IPS DF 19.7 (cell line): ENCODE results near the gene KIFBP.
"Not testable (repeated sequence)": the region's sequence is repeated elsewhere in the genome, so short reads cannot be mapped to it uniquely, and the experiment has no call there.

Experiments
- DNase-seq: peaks from one replicate; pipeline ENCODE4 v3.0.0-alpha.2; 2013; ENCODE audit warnings: low read depth, low spot score

Gene KIFBP

DNA sequence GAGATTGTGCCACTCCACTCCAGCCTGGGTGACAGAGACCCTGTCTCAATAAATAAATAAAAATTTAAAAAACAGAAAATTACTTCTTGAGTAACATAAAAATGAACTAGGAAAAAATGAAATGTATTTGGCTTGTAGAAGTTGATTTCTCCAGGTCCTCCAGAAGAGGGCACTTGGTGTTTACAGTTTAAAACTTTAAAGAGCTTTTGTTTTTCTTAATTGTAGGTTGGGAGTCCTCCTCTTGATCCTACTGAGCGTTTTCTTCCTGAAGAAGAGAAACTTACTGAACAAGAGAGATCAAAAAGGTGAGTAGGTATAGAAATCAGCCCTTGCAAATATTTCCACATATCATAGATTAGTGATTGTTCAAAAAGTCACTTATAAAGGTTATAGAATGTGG is 16.2 kb downstream of the KIFBP start:
- DNase-seq = no peak

DNA sequence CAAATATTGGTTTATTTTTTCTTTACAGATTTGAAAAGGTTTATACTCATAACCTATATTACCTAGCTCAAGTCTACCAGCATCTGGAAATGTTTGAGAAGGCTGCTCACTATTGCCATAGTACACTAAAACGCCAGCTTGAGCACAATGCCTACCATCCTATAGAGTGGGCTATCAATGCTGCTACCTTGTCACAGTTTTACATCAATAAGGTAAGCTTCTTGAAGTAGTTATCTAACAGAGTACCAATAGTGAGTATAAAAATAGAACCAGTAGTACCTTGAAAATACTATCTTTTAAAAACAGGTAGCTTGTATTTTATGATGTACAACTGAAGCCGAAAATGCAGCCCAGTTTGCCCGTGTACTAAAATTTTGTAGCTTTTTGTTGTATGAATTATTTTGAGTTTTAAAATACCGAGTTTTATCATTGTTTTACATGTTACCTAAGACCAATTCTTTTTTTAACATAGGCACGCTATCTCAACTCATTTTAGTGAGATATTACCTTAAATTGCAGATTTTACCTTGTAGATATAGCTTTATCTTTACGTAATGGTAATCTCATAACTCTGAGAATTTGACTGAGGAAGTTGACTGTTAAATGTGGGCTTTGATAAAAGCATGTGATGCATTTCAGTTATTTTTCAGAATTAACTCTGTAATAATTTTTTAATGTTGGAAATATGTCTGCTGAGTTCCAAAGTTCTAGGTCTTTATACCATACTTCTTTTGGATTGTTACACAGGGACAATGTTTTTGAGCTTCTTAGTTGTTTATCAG is 17.3 kb downstream of the KIFBP start:
- no peak for DNase-seq

DNA sequence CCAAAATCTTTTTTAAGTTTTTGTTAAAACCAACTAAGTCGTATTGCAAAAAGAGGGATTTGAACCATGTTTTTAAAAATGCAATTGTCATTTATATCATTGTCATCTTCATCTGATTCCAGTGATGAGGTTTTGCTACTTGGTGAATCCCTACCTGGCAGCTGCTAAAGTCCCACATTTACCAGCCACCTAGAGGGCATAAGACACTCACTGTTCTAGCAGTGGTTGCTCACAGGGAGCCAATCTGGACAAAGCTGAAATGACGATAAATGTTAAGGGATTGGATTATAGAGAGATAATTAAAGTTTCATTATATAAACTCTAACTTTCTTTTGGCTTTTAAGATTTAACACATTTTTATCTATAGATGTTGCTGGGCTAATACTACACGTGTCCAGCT is 18.7 kb downstream of the KIFBP start:
- no peak for DNase-seq

DNA sequence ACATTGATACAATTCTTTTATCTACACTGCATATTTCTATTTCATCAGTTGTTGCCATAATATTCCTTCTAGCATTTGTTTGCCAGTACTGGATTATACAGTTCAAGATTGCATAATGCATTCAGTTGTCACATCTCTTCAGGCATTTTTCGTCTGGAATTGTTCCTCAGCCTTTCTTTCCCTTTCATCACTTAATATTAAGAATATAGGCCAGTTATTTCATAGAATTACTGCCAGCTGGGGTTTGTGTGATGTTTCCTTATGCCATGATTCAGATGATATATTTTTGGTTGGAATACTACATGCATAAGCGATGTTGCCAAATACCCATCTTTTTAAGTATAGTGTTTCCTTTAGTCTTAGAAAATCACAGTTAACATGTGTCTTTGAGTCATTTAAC is 20.8 kb downstream of the KIFBP start:
- DNase-seq = no peak

DNA sequence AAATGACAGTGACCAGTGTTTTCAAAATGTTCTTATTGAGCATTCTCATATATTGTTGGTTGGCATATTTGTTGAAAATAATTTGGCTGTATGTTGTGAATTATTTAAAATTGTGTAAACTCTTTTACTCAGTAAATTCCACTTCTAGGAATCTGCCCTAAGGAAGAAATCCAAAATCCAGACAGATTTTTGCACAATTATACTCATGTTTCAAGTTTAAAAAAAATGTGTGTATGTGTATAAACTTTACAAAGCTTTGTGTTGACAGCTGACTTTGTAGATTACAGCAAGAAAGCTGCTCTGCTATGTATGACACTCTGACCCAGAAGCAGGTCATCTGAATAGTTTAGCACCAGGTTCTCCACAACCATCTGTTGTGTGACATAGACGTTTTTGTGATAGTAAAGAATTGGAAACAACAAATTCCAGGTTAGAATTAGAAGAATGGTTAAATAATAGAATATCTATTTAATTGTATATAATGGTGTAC is 21.6 kb downstream of the KIFBP start:
- no peak for DNase-seq

DNA sequence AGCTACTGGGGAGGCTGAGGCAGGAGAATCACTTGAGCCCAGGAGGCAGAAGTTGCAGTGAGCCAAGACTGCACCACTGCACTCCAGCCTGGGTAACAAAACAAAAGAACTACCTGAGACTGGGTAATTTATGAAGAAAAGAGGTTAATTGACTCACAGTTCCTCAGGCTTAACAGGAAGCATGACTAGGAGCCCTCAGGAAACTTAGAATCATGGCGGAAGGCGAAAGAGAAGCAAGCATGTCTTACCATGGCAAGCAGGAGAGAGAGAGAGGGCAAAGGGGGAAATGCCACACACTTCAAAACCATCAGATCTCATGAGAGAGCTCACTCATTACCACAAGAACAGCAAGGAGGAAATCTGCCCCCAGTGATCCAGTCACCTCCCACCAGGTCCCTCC is 24.2 kb downstream of the KIFBP start:
- DNase-seq = not testable (repeated sequence)

DNA sequence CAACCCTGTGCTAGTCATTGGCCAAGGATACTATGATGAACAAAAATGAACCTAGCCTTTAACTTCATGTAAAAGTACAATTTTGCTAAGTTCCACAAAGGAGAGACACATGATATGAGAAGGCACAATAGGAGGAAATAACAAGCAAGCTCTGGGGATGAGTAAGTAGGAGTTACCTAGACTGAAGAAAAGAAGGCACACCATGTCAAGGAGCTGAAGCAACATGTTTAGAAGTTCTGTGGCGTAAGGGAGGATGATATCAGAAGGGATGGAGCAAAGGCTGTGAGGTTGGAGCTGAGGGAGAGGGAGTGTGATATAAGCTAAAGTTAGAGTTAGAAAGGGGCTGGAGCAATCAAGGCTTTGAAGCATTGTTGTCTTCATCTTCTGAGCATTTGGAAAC is 25.6 kb downstream of the KIFBP start:
- DNase-seq = no peak

DNA sequence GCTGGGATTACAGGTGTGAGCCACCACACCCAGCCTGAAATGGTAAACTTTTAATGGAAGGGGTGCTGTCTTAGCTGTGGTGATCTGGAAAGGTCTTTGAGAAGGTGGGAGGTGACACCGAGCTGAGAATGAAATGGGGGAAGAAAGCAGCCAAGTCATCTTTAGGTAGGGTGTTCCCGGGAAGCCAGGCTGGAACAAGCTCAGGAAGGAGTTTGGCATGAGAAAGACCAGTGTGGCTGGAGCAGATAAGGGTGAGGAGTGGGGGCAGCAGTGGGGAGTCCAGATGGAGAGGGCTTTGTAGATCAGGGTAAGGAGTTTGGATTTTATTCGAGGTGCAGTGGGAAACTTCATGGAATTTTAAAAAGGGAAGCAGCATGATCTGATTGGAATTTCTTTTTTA is 30.0 kb downstream of the KIFBP start:
- no peak for DNase-seq

DNA sequence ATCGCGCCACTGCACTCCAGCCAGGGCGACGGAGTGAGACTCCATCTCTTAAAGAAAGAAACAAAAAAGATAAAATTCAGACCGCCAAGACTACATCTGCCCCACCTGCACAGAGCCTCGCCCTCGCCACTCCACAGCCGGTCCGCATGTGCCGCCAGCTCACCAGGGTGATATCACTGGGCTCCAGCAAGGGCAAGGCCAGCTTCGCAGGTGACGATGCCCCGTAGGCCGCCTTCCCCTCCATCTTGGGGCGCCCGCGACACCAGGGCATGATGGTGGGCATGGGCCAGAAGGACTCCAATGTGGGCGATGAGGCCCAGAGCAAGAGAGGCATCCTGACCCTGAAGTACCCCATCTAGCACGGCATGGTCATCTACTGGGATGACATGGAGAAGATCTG is 34.0 kb downstream of the KIFBP start:
- DNase-seq = no peak

DNA sequence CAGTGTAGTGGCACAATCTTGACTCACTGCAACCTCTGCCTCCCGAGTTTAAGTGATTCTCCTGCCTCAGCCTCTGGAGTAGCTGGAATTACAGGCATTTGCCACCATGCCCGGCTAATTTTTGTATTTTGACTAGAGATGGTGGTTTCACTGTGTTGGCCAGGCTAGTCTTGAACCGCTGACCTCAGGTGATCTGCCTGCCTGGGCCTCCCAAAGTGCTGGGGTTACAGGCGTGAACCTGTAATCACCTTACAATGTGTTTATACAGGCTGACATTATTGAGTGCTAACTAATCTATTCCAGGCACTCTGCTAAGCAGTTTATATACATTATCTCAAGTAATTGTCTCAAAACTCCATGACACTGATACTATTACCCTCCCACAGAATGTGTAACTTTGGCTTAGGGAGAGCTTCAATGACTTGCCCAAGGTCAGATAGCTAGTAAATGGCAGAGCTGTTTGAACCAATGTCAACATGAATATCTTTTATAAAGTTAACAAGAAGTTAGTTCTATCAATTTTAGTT is 36.8 kb downstream of the KIFBP start:
- DNase-seq = no peak

DNA sequence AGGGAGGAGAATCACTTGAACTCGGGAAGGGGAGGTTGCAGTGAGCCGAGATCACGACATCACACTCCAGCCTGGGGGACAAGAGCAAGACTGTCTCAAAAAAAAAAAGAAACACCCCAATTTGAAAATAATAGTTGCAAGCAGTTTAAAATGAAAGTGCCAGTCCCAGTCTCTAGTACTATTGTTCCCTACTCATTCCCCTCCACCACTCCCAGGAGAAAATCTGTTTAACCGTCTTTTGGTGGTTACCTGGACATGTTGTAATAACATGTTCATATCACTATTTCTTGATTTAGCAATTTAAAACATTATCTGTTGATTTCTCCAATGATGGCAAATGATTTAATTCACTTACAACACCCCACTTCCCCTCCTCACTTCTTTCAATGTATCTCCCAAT is 44.7 kb downstream of the KIFBP start:
- DNase-seq = no peak

DNA sequence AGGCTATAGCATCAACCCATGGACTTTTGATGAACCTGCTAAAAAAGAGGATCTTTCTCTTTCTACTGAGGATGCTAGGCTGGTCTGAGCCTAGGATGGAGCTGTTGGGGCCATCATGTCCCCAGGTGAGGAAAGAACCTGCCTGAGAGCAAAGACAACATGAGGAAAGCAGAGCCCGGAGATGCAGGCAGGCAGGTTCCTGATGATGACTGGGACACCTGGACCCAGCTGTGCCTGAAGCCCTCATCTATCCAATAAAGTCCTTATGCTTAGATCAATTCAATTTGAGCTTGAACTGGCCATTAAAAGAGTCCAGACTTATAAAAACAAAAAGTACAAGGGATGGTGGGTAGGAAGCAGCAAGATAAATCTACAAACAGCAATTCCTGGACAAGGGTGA is 48.9 kb downstream of the KIFBP start:
- no peak for DNase-seq

DNA sequence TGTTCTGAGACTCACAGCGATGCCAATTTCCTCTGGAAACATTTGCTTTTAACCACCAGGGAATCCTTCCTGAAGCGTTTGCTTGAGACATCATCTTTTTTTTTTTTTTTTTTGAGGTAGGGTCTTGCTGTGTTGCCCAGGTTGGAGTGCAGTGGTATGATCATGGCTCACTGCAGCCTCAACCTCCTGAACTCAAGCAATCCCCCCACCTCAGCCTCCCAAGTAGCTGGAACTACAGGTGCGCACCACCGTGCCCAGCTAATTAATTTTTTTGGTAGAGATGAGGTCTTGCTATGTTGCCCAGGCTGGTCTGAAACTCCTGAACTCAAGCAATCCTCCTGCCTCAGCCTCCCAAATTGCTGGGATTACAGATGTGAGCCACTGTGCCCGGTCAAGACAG is 52.3 kb downstream of the KIFBP start:
- not testable (repeated sequence) for DNase-seq

DNA sequence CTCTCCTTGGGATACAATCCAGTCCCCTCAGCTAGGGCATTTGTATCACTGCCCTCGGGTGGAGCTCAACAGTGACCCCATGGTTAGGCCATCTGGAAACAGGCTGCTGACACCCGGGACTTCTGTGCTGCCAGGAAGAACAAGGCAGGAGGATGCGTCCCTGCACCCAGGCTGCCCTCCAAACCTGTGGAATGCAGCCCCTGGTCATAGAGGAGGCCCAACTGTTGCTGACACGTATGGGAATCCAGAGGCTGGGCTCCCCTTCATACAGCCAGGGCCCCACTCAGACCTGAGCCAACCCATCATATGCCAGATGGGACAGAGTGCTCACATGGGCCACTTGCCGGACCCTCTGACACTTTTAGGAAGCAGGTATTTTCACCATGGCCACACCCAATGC is 53.8 kb downstream of the KIFBP start:
- DNase-seq = no peak

DNA sequence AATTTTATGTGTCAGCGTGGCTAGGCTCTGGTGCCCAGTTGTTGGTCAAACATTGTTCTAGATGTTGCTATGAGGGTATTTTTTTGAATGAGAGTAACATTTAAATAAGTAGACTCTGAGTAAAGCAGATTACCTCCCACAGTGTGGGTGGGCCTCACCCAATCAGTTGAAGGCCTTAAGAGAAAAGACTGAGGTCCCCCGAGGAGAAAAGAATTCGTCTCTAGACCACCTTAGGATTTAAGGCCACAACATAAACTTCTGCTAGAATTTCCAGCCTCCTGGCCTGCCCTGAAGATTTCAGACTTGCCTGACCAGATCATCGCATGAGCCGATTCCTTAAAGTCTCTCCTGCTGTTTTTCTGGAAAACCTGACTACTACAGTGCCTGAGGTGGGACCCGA is 54.2 kb downstream of the KIFBP start:
- no peak for DNase-seq

DNA sequence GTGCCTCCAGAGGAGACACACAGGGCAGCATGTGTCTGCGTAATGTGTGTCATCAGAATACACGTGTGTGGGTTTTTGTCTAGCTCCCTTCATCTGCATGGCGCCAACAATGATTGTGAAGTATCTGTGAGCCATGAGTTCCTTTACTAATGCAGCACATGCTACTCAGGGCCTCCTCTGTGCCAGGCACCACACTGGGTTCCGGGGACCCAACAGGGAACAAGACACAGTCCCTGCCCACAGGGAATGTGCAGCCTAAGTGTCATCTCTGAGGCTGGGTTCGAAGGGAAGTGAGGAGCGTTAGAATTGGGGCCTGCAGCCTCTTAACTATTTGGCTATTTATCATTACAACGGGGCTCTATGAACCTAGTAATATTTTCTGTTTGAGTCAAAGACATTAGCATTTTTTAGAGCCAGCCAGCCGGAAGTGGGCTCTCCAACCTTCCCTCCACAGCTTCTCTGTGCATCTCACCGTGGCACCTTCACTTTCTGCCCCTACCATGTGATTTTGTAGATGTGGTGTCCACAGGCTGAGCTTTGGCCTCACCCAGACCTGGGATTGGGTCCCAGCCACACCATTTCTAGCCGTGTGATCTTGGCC is 55.4 kb downstream of the KIFBP start:
- DNase-seq = no peak

DNA sequence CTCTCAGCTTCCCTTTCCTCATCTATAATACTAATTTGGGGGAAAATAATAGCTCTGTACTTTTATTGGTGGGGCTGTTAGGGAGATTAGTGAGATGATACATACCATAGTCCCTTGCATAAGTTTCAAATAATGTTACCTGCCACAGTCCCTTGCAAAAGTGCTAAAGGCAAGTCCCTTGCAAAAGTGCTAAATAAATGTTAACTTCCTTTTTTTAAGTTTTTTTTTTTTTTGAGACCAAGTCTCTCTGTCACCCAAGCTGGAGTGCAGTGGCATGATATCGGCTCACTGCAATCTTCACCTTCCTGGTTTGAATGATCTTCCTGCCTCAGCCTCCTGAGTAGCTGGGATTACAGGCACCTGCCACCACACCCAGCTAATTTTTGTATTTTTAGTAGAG is 55.9 kb downstream of the KIFBP start:
- DNase-seq = no peak

DNA sequence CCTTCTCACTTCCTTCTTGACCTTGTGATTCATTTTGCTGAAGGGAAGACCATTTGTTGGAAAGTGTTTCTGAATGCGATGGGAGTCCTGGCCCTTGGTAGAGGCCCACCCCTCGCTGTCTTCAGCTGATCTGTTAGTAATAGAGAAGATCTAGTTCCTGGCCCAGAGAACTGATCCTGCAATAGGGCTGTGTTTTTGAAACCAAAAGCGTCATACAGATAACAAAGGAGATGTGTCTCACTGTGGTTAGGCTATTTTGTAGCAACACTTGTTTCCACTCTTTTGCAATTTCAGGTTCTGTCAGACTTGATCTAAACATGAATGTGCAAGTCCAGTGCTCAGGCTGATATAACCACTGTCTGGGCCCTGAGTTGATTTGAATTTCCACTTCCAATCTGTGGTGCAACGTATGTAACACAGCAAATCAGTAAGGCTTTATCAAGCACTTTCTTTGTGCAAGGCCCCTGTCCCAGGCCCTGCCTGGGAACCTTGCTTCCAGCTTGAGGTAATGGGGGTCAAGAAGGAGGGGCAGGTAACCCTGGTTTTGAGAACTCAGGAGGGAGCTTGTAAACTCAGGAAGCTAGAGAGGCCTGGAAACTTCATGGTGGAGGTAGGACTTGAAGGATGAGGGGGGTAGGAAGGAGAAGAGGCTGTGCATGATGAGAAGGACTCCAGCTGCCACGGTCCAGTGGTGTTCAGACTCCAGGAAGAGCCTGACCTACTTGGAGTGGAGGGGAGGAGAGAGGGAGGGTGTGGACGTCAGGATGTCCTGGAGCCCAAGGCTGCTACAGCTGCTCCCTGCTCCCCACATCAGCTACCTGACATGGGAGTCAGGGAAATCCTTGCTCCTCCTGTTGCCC is 57.1 kb downstream of the KIFBP start:
- DNase-seq = no peak

DNA sequence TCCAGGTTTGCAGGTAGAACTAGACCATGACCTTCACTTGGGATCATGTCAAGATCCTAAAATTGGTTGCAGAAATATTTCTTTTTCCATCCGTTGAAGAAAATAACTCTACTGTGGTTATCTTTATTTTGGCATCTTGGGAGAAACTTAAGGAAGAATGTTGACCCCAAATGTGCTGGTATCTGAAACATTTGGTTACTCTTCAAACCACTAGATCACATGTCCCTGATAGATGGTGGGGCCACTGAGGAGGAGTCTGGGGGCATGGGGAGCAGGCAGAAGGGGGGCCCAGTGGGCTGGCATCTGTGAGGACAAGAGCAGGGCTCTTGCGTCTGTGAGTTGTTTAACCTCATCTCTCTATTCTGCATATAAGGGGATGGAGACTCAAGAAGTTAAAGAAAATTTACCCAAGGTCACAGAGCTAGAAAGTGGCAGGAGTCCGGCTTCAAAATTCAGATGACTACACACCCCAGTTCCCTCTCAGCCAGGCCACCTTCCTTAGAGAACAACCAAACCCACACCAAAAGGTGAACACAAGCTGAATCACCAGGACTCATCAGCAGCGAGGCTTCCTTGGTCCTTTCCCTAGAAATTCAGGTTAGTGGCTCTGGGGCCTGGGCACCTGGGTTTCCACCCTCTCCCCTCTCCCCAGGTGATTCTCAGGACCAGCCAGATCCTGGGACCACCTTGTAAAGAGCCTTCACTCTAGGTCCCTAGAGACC is 58.7 kb downstream of the KIFBP start:
- DNase-seq = no peak

DNA sequence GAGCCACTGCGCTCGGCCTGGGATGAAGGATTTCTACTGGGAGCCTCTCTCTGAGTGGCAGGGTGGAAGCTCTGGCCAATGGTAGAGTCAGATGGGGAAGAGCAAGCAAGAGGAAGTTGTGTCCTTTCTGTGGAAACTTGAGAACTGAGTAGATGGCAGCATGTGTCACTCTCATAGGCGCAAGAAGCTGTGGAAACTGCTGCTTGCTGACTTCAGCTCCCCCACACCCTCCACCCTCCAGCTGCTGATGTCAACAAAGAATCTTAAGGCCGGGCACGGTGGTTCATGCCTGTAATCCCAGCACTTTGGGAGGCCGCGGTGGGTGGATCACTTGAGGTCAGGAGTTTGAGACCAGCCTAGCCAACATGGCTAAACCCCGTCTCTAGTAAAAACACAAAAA is 59.5 kb downstream of the KIFBP start:
- no peak for DNase-seq

DNA sequence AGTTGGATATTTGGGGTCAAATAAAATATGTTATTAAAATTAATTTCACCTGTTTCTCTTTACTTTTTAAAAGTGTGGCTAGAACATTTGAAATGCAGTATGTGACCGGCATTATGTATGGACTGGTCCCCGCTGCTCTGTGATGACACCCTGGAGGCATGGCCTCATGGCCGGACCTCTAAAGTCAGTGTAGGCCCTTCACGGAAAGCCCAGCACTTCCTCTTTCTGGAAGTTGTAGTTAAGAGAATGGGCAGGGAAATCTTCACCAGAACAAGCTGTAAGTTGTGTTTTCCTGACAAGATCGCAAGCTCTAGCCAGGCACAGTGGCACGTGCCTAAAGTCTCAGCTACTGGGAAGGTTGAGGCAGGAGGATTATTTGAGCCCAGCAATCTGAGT is 61.0 kb downstream of the KIFBP start:
- DNase-seq = no peak

DNA sequence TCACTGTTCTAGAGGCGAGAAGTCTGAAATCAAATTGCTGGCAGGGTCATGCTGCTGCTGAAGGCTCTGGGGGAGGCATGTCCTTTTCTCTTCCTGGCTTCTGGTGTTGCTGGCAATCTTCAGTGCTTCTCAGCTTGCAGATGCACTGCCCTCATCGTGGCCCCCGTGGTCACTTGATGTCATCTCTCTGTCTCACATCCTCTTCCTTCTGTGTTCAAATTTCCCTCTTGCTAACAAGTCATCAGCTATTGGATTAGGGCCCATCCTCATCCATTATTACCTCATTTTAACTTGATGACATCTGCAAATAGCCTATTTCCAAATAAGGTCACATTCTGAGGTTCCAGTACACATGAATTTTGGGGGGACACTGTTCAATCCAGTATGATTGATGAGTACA is 62.7 kb downstream of the KIFBP start:
- no peak for DNase-seq
